Skeletal muscle satellite cell (primary cell): ENCODE measurements around the gene PAK4.

ENCODE experiments used
- H3K27me3 ChIP-seq: 2 replicates; pipeline ENCODE4 v1.7.0; 2013; ENCODE audit warnings: low read length; ENCODE audit not compliant: control insufficient read depth, insufficient read depth
- H3K36me3 ChIP-seq: 2 replicates; pipeline ENCODE4 v1.7.0; 2013; ENCODE audit warnings: mild to moderate bottlenecking, control low read depth, low read length; ENCODE audit not compliant: insufficient read depth
- H3K4me1 ChIP-seq: 2 replicates; pipeline ENCODE4 v1.7.0; 2013; ENCODE audit warnings: low read length; ENCODE audit not compliant: control insufficient read depth, insufficient read depth
- H3K4me2 ChIP-seq: 2 replicates; pipeline ENCODE4 v1.7.0; 2013; ENCODE audit warnings: mild to moderate bottlenecking, low read length
- H3K4me3 ChIP-seq: 2 replicates; pipeline ENCODE4 v1.7.0; 2013; ENCODE audit warnings: low read length
- H3K9ac ChIP-seq: 2 replicates; pipeline ENCODE4 v1.7.0; 2013; ENCODE audit warnings: mild to moderate bottlenecking, low read depth, low read length, moderate library complexity
- H3K9me3 ChIP-seq: replicated peaks from 2 replicates; pipeline ENCODE4 v1.7.0; 2013; ENCODE audit warnings: mild to moderate bottlenecking, control low read depth, low read length

Gene PAK4

GRCh38 chr19:39144290-39145071 is 18.9 kb downstream of the PAK4 start:
- peaks cover 5% of the 10 kb centered on the region for H3K4me1 ChIP-seq
- no peak overlapping the region for H3K4me3 ChIP-seq
- no peak overlapping the region for H3K9ac ChIP-seq
- H3K36me3 ChIP-seq: peaks cover 2% of the 10 kb centered on the region
- no peaks in the 10 kb centered on the region for H3K9me3 ChIP-seq
- H3K4me2 ChIP-seq: no peak overlapping the region
- H3K27me3 ChIP-seq: no peaks in the 10 kb centered on the region

- peaks cover 2% of the 10 kb centered on the region for H3K36me3 ChIP-seq
- H3K27me3 ChIP-seq: no peaks in the 10 kb centered on the region
- H3K4me3 ChIP-seq: no peak overlapping the region
- peaks cover 5% of the 10 kb centered on the region for H3K4me1 ChIP-seq
- H3K9ac ChIP-seq: no peak overlapping the region
- H3K4me2 ChIP-seq: no peak overlapping the region
- H3K9me3 ChIP-seq: no peaks in the 10 kb centered on the region
Measured at GRCh38 chr19:39145180-39145953, 19.8 kb downstream of the PAK4 start.

GRCh38 chr19:39146091-39146490 is 20.5 kb downstream of the PAK4 start:
- Histone ChIP-seq H3K4me1 (peaks cover 5% of the 10 kb centered on the region), H3K36me3 (peaks cover 2% of the 10 kb centered on the region), H3K9me3 (no peaks in the 10 kb centered on the region), H3K4me3 (no peak overlapping the region), H3K4me2 (no peak overlapping the region), H3K27me3 (no peaks in the 10 kb centered on the region), H3K9ac (no peak overlapping the region)

GRCh38 chr19:39146686-39147450 is 21.3 kb downstream of the PAK4 start:
- Histone ChIP-seq H3K4me1 (peaks cover 5% of the 10 kb centered on the region), H3K9me3 (no peaks in the 10 kb centered on the region), H3K27me3 (no peaks in the 10 kb centered on the region), H3K4me3 (no peak overlapping the region), H3K36me3 (peaks cover 2% of the 10 kb centered on the region), H3K4me2 (no peak overlapping the region), H3K9ac (no peak overlapping the region)

GRCh38 chr19:39147480-39147879 is 21.9 kb downstream of the PAK4 start:
- H3K9ac ChIP-seq: no peak overlapping the region

GRCh38 chr19:39148939-39149529 is 23.4 kb downstream of the PAK4 start:
- H3K4me1 ChIP-seq: peaks cover 5% of the 10 kb centered on the region
- no peaks in the 10 kb centered on the region for H3K9me3 ChIP-seq
- no peak overlapping the region for H3K4me3 ChIP-seq
- peaks cover 2% of the 10 kb centered on the region for H3K36me3 ChIP-seq
- H3K27me3 ChIP-seq: no peaks in the 10 kb centered on the region
- no peak overlapping the region for H3K9ac ChIP-seq
- no peak overlapping the region for H3K4me2 ChIP-seq

More at GRCh38 chr19:39147480-39147879, 21.9 kb downstream of the PAK4 start:
- H3K36me3 ChIP-seq: peaks cover 2% of the 10 kb centered on the region
- H3K27me3 ChIP-seq: no peaks in the 10 kb centered on the region
- no peak overlapping the region for H3K4me2 ChIP-seq
- H3K4me1 ChIP-seq: peaks cover 5% of the 10 kb centered on the region
- no peak overlapping the region for H3K4me3 ChIP-seq
- no peaks in the 10 kb centered on the region for H3K9me3 ChIP-seq

GRCh38 chr19:39150235-39150634 is 24.6 kb downstream of the PAK4 start:
- no peaks in the 10 kb centered on the region for H3K4me1 ChIP-seq
- no peaks in the 10 kb centered on the region for H3K9me3 ChIP-seq
- no peak overlapping the region for H3K9ac ChIP-seq
- no peaks in the 10 kb centered on the region for H3K27me3 ChIP-seq
- H3K4me3 ChIP-seq: no peak overlapping the region
- H3K36me3 ChIP-seq: peaks cover 2% of the 10 kb centered on the region
- no peak overlapping the region for H3K4me2 ChIP-seq

- no peaks in the 10 kb centered on the region for H3K27me3 ChIP-seq
- no peak overlapping the region for H3K9ac ChIP-seq
- H3K9me3 ChIP-seq: no peaks in the 10 kb centered on the region
- no peak overlapping the region for H3K4me3 ChIP-seq
- peaks cover under 1% of the 10 kb centered on the region for H3K4me1 ChIP-seq
- H3K36me3 ChIP-seq: peaks cover 2% of the 10 kb centered on the region
- H3K4me2 ChIP-seq: no peak overlapping the region
Measured at GRCh38 chr19:39150807-39151600, 25.4 kb downstream of the PAK4 start.

- H3K4me1 ChIP-seq: peaks cover 12% of the 10 kb centered on the region
- no peak overlapping the region for H3K9ac ChIP-seq
Measured at GRCh38 chr19:39152066-39152465, 26.5 kb downstream of the PAK4 start.

GRCh38 chr19:39154100-39154628 is 28.6 kb downstream of the PAK4 start:
- no peaks in the 10 kb centered on the region for H3K36me3 ChIP-seq
- H3K27me3 ChIP-seq: no peaks in the 10 kb centered on the region
- H3K9ac ChIP-seq: no peak overlapping the region
- no peak overlapping the region for H3K4me3 ChIP-seq
- H3K4me1 ChIP-seq: peaks cover 12% of the 10 kb centered on the region
- H3K4me2 ChIP-seq: no peak overlapping the region
- H3K9me3 ChIP-seq: no peaks in the 10 kb centered on the region

More at GRCh38 chr19:39152066-39152465, 26.5 kb downstream of the PAK4 start:
- no peaks in the 10 kb centered on the region for H3K27me3 ChIP-seq
- H3K4me3 ChIP-seq: no peak overlapping the region
- peaks cover 2% of the 10 kb centered on the region for H3K36me3 ChIP-seq
- H3K4me2 ChIP-seq: no peak overlapping the region
- no peaks in the 10 kb centered on the region for H3K9me3 ChIP-seq
